ENCODE measurements around the gene TES. TPM values are rescaled to one million over a fixed set of nuclear protein-coding genes. Genes with fewer than 3 reads are reported as not detected.

TES gene
- polyA plus RNA-seq, 1 donor from 2014 or later = 38.0 TPM

GRCh38 chr7:116307253-116307652, 96.9 kb downstream of the TES start:
- Histone ChIP-seq H3F3A (ENCODE audit: insufficient read depth, low read length, poor library complexity, severe bottlenecking) (no peaks in the 10 kb centered on the region), H3K4me3 (ENCODE audit: low read length) (no peak overlapping the region), H3K4me2 (ENCODE audit: low read length) (no peak overlapping the region), H3K27me3 (ENCODE audit: insufficient read depth, low read depth, low read length) (no peaks in the 10 kb centered on the region), H3K9ac (ENCODE audit: low read length) (no peak overlapping the region), H2AFZ (ENCODE audit: low read depth, low read length) (no peak overlapping the region), H3K79me2 (replicated peaks; ENCODE audit: insufficient read depth, low read length) (no peaks in the 10 kb centered on the region), H3K9me2 (ENCODE audit: insufficient read depth, low read length) (no peaks in the 10 kb centered on the region), H3K9me3 (ENCODE audit: low read length) (no peaks in the 10 kb centered on the region), H4K20me1 (ENCODE audit: insufficient read depth) (no peaks in the 10 kb centered on the region), H3K27ac (ENCODE audit: low read length) (no peak overlapping the region), H3K36me3 (ENCODE audit: insufficient read depth, low read length) (no peaks in the 10 kb centered on the region)
- no peak for TF ChIP-seq SMC3 (conservative IDR thresholded peaks at IDR 0.05; ENCODE audit: poor library complexity)
- TF ChIP-seq TAF1 (IDR thresholded peaks at IDR 0.05; ENCODE audit: low read depth) = no peak
- no peak for TF ChIP-seq EP300 (conservative IDR thresholded peaks at IDR 0.05; ENCODE audit: poor library complexity, severe bottlenecking)
- no peak for TF ChIP-seq CTCF (IDR thresholded peaks at IDR 0.05; ENCODE audit: poor library complexity, severe bottlenecking)
- no peak for TF ChIP-seq EZH2 (IDR thresholded peaks at IDR 0.05; ENCODE audit: borderline replicate concordance, insufficient read depth, low read length, poor library complexity, severe bottlenecking)
- TF ChIP-seq MXI1 (conservative IDR thresholded peaks at IDR 0.05; ENCODE audit: poor library complexity, severe bottlenecking) = no peak
- TF ChIP-seq, protein P1, sequence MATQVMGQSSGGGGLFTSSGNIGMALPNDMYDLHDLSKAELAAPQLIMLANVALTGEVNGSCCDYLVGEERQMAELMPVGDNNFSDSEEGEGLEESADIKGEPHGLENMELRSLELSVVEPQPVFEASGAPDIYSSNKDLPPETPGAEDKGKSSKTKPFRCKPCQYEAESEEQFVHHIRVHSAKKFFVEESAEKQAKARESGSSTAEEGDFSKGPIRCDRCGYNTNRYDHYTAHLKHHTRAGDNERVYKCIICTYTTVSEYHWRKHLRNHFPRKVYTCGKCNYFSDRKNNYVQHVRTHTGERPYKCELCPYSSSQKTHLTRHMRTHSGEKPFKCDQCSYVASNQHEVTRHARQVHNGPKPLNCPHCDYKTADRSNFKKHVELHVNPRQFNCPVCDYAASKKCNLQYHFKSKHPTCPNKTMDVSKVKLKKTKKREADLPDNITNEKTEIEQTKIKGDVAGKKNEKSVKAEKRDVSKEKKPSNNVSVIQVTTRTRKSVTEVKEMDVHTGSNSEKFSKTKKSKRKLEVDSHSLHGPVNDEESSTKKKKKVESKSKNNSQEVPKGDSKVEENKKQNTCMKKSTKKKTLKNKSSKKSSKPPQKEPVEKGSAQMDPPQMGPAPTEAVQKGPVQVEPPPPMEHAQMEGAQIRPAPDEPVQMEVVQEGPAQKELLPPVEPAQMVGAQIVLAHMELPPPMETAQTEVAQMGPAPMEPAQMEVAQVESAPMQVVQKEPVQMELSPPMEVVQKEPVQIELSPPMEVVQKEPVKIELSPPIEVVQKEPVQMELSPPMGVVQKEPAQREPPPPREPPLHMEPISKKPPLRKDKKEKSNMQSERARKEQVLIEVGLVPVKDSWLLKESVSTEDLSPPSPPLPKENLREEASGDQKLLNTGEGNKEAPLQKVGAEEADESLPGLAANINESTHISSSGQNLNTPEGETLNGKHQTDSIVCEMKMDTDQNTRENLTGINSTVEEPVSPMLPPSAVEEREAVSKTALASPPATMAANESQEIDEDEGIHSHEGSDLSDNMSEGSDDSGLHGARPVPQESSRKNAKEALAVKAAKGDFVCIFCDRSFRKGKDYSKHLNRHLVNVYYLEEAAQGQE (IDR thresholded peaks at IDR 0.05; ENCODE audit: borderline replicate concordance) = no peak
- TF ChIP-seq RAD21 (conservative IDR thresholded peaks at IDR 0.05) = no peak
- no peak for TF ChIP-seq POLR2AphosphoS5 (IDR thresholded peaks at IDR 0.05)

Other genes with a start within 250 kb of the TES start
- gene TFEC, start 179.8 kb upstream of the TES start, polyA plus RNA-seq = not detected in 2 replicates

All from neural cell (in vitro differentiated cells).